ENCODE data around the gene FNDC1.

DNA sequence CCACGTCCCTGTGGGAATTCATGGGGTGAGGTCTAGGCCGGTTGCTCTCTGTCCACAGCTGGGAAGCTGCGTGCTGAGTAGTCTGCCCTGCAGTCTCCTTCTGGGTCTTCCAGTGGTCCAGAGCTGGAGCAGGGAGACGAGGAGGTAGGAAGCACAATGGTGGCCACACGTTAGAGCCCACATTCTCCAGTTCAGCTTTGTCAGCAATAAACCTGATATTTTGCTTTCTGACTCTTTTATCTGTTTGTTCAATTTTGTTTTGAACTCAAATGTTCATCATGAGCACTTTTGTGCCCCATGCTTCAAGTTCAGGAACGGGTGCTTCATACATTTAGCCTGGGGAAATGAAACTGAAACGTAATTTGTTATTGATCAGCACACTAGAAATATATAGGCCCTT, 21.3 kb downstream of the FNDC1 start:
- no peak for TF ChIP-seq EZH2 (IDR thresholded peaks at IDR 0.05; ENCODE audit: low read length, unreplicated experiment)
- TF ChIP-seq, protein P1, sequence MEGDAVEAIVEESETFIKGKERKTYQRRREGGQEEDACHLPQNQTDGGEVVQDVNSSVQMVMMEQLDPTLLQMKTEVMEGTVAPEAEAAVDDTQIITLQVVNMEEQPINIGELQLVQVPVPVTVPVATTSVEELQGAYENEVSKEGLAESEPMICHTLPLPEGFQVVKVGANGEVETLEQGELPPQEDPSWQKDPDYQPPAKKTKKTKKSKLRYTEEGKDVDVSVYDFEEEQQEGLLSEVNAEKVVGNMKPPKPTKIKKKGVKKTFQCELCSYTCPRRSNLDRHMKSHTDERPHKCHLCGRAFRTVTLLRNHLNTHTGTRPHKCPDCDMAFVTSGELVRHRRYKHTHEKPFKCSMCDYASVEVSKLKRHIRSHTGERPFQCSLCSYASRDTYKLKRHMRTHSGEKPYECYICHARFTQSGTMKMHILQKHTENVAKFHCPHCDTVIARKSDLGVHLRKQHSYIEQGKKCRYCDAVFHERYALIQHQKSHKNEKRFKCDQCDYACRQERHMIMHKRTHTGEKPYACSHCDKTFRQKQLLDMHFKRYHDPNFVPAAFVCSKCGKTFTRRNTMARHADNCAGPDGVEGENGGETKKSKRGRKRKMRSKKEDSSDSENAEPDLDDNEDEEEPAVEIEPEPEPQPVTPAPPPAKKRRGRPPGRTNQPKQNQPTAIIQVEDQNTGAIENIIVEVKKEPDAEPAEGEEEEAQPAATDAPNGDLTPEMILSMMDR (conservative IDR thresholded peaks at IDR 0.05; ENCODE audit: low read depth, low read length) = no peak
- TF ChIP-seq EZH2phosphoT487 (IDR thresholded peaks at IDR 0.05; ENCODE audit: borderline replicate concordance, low read length) = no peak
